Measurements from ENCODE around the gene WASF3.
A peak's percentile ranks its signal among the peaks of the same experiment; 100 is the strongest.

The WASF3 gene

DNA sequence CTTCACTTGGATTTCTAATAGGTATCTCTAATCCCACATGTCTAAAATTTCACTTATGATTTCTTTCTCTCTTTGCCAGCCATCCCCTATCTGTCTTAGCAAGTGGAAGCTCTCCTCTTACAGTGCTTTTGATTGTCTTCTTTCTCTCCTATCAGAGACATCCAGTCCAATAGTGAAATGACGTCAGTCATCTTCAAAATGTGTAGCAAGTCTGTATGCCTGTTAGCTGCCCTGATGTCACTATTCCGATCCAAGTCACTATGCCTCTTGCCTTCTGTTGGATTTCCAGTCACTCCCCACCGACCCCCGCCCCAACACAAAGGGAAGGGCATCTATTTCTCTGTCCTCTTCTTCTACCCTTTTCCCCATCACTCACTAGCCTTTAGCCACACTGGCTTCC lies 96.4 kb downstream of the WASF3 start:
- no peak for DNase-seq (ENCODE audit: low read depth, low spot score)
- H3K4me3 ChIP-seq (ENCODE audit: low read depth, low read length), result no peak overlapping the region
- POLR2A ChIA-PET, result no interaction called here
- TF ChIP-seq, protein P1, sequence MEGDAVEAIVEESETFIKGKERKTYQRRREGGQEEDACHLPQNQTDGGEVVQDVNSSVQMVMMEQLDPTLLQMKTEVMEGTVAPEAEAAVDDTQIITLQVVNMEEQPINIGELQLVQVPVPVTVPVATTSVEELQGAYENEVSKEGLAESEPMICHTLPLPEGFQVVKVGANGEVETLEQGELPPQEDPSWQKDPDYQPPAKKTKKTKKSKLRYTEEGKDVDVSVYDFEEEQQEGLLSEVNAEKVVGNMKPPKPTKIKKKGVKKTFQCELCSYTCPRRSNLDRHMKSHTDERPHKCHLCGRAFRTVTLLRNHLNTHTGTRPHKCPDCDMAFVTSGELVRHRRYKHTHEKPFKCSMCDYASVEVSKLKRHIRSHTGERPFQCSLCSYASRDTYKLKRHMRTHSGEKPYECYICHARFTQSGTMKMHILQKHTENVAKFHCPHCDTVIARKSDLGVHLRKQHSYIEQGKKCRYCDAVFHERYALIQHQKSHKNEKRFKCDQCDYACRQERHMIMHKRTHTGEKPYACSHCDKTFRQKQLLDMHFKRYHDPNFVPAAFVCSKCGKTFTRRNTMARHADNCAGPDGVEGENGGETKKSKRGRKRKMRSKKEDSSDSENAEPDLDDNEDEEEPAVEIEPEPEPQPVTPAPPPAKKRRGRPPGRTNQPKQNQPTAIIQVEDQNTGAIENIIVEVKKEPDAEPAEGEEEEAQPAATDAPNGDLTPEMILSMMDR (IDR thresholded peaks at IDR 0.05; ENCODE audit: insufficient read depth, low read length, missing control alignments), result no peak
- CTCF ChIA-PET, result no interaction called here

DNA sequence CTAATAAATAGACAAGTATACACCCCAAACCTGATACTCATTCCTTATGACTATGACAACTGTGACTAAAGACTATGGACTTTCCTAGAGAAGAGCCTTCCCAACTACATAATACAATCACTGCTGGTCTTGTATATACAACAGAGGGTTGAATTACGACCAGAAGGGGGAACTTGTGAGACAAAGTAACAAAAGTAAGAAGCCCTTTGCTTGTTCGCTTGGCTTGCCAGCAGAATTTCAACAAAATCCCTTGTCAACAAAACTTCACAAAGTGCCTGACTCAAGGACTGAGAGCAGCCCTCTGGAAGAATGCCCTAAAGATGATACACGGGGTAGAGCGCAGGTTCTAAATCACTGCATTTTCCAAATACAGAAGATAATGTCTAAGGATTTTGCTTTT lies 99.4 kb downstream of the WASF3 start:
- ChIA-PET POLR2A (no interaction called here), CTCF (interaction anchor here (1.2 to 3.3 kb wide), 3 partner anchors 14 to 160 kb away, joined by 3 to 19 read pairs (median 4); no protein-coding TSS in a partner anchor)
- peak; percentile 51 for DNase-seq (ENCODE audit: low read depth, low spot score)
- no peak overlapping the region for H3K4me3 ChIP-seq (ENCODE audit: low read depth, low read length)
- TF ChIP-seq, protein P1 (IDR thresholded peaks at IDR 0.05; ENCODE audit: insufficient read depth, low read length, missing control alignments), result no peak

DNA sequence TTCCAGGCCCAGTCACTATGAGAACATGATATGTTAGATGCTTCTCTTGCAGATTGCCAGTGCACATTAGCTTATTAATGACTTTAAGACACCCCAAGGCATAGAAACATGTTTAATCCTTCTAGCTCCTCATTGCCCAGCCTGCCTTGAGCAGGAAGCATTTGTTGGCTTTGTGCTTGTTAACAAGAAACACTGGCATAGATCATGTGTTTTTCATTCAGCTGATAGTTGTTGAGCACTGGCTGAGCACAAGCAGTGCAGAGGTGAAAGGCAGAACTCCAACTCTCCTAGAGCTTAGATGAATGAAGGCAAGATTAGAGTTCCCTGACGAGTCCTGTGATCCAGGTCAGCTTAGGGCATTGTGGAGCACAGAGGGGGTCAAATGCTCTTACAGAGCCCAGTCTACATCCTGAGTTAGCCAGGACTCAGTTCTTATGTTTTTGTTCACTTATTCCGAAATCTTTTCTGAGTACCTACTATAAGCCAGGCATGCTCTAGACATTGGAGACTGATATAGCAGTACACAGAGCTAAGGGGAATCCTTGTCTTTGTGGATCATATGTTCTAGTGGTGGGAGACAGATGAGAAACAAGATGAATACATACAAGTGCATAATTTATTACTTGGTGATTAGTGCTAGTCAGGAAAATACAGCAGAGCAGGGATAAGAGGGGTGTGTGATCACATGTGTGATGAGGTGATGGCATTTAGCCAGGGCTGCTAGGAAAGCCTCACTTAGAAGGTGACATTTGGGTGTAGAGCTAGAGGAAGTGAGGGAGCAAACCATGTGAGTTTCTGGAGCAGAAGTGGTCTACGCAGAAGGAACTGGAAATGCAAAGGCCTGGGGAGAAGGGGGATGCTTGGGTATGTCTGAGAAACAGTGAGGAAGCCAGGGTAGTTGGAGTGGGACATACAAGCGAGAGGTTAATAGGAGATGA lies 101.2 kb downstream of the WASF3 start:
- ChIA-PET POLR2A (no interaction called here), CTCF (interaction anchor here (0.9 to 3.3 kb wide), 4 partner anchors 12 to 162 kb away, joined by 3 to 19 read pairs (median 4); no protein-coding TSS in a partner anchor)
- DNase-seq (ENCODE audit: low read depth, low spot score), result no peak
- no peak overlapping the region for H3K4me3 ChIP-seq (ENCODE audit: low read depth, low read length)
- TF ChIP-seq, protein P1 (IDR thresholded peaks at IDR 0.05; ENCODE audit: insufficient read depth, low read length, missing control alignments), result no peak

DNA sequence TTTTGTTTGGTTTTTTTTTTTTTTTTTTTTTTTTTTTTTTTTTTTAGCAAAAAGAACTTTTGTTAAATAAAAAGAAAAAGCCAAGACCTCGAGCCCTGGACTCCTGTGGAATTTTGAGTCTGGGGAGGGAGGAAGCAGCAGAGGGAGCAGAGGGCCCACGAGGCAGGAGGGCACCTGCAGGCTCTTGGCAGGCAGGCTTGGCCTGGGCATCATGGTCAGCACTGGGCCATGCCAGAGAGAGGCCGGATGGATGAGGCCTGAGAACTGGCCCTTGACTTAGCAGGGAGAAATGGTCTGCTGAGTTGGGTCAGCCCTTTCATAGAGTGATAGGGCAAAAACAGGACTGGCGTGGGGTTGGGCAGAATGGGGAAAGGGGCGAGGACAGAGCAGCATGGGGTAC lies 102.7 kb downstream of the WASF3 start:
- H3K4me3 ChIP-seq (ENCODE audit: low read depth, low read length), result no peak overlapping the region
- ChIA-PET CTCF (interaction anchor here (0.6 to 3.3 kb wide), 2 partner anchors 39 to 177 kb away, joined by 3 to 19 read pairs; no protein-coding TSS in a partner anchor), POLR2A (no interaction called here)
- TF ChIP-seq, protein P1 (IDR thresholded peaks at IDR 0.05; ENCODE audit: insufficient read depth, low read length, missing control alignments), result no peak
- no peak for DNase-seq (ENCODE audit: low read depth, low spot score)

DNA sequence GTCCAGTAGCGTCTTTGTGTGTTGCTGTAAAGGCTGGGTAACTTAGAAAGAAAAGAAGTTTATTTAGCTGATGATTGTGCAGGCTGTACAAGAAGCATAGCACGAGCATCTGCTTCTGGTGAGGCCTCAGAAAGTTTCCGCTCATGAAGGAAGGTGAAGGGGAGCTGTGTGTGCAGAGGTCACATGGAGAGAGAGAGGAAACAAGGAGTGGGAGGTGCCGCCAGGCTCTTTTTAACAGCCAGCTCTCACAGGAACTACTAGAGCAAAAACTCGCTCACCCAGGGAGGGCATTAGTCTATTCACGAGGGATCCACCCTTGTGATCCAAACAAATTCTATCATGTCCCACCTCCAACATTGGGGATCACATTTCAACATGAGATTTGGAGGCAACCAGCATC lies 103.3 kb downstream of the WASF3 start:
- H3K4me3 ChIP-seq (ENCODE audit: low read depth, low read length), result no peak overlapping the region
- DNase-seq (ENCODE audit: low read depth, low spot score), result no peak
- CTCF ChIA-PET, result no interaction called here
- TF ChIP-seq, protein P1 (IDR thresholded peaks at IDR 0.05; ENCODE audit: insufficient read depth, low read length, missing control alignments), result no peak
- POLR2A ChIA-PET, result no interaction called here

DNA sequence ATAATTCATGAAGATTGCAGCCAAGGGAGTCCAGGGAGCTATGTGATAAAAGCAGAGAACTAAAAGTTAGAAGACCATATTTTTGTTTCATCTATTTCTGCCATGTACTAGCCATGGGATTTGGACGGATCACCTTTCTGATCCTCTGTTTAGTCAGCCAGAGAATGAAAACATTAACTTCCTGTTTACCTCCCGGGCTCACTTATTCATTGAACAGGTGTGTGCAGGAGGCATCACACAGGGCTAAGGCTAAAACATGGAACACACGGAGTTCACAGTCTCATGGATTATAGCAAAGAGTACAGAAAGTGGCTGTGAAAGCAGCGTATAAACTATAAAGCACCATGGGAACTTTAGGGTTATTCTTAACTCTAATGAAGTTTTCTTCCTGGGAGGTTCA lies 106.3 kb downstream of the WASF3 start:
- ChIA-PET POLR2A (no interaction called here), CTCF (interaction anchor here (1.1 kb wide), 1 partner anchor 19 kb away, joined by 3 read pairs; no protein-coding TSS in a partner anchor)
- no peak for DNase-seq (ENCODE audit: low read depth, low spot score)
- TF ChIP-seq, protein P1 (IDR thresholded peaks at IDR 0.05; ENCODE audit: insufficient read depth, low read length, missing control alignments), result no peak
- H3K4me3 ChIP-seq (ENCODE audit: low read depth, low read length), result no peak overlapping the region

Measured in AG04449 (cell line).